ENCODE measurements around the gene PRAME. TPM values are rescaled to one million over a fixed set of nuclear protein-coding genes. Genes with fewer than 3 reads are reported as not detected.

The PRAME gene
- total RNA-seq, 1 experiment from 2014 or later: not detected

GRCh38 chr22:22571862-22572261, 12.8 kb upstream of the PRAME start:
- no peak for DNase-seq
- BruUV-seq (replicated peaks): no TSS peak
- H4K20me1 ChIP-seq (ENCODE audit: insufficient read depth): no peaks in the 10 kb centered on the region
- POLR2A ChIA-PET (ENCODE audit: unreplicated experiment): no interaction called here
- no peaks in the 10 kb centered on the region for H3F3A ChIP-seq (ENCODE audit: insufficient read depth, low read depth)
- H3K36me3 ChIP-seq (ENCODE audit: low read depth): no peaks in the 10 kb centered on the region
- H3K4me2 ChIP-seq: no peak overlapping the region
- H3K9me3 ChIP-seq (ENCODE audit: insufficient read depth, low read depth): no peaks in the 10 kb centered on the region
- TF ChIP-seq EZH2 (IDR thresholded peaks at IDR 0.05; ENCODE audit: low read depth) (no peak), CTCF (conservative IDR thresholded peaks at IDR 0.05) (no peak)
- H3K27ac ChIP-seq: no peak overlapping the region
- H2AFZ ChIP-seq: no peak overlapping the region
- no peak overlapping the region for H3K4me3 ChIP-seq
- H3K27me3 ChIP-seq (ENCODE audit: insufficient read depth, low read depth): peaks cover 30% of the 10 kb centered on the region; the same call in 1 of the 2 replicates
- no peaks in the 10 kb centered on the region; the same call in 1 of the 2 replicates for H3K9me2 ChIP-seq (ENCODE audit: insufficient read depth)
- H3K4me1 ChIP-seq (replicated peaks; ENCODE audit: insufficient read depth): no peaks in the 10 kb centered on the region
- H3K79me2 ChIP-seq (ENCODE audit: low read depth): no peaks in the 10 kb centered on the region
- CTCF ChIA-PET: no interaction called here
- intact Hi-C loops (cut with micrococcal nuclease; ENCODE audit: unreplicated experiment): no loop called here

- DNase-seq: no peak
- no peak for TF ChIP-seq EZH2 (IDR thresholded peaks at IDR 0.05; ENCODE audit: low read depth)
- no peak for TF ChIP-seq CTCF (conservative IDR thresholded peaks at IDR 0.05)
- Histone ChIP-seq H3K36me3 (ENCODE audit: low read depth) (no peaks in the 10 kb centered on the region), H4K20me1 (ENCODE audit: insufficient read depth) (no peaks in the 10 kb centered on the region), H3K4me1 (replicated peaks; ENCODE audit: insufficient read depth) (no peaks in the 10 kb centered on the region), H3K79me2 (ENCODE audit: low read depth) (no peaks in the 10 kb centered on the region), H3K9me3 (ENCODE audit: insufficient read depth, low read depth) (no peaks in the 10 kb centered on the region), H3K4me3 (no peak overlapping the region), H3K4me2 (no peak overlapping the region), H3F3A (ENCODE audit: insufficient read depth, low read depth) (no peaks in the 10 kb centered on the region), H3K9me2 (ENCODE audit: insufficient read depth) (no peaks in the 10 kb centered on the region; the same call in 1 of the 2 replicates), H3K27me3 (ENCODE audit: insufficient read depth, low read depth) (peaks cover 30% of the 10 kb centered on the region; the same call in 1 of the 2 replicates), H2AFZ (no peak overlapping the region), H3K27ac (no peak overlapping the region)
- CTCF ChIA-PET: no interaction called here
- POLR2A ChIA-PET (ENCODE audit: unreplicated experiment): no interaction called here
- intact Hi-C loops (cut with micrococcal nuclease; ENCODE audit: unreplicated experiment): no loop called here
- no TSS peak for BruUV-seq (replicated peaks)
Observed at GRCh38 chr22:22571429-22571828, 12.4 kb upstream of the PRAME start.

- peaks cover 28% of the 10 kb centered on the region; the same call in 1 of the 2 replicates for H3K27me3 ChIP-seq (ENCODE audit: insufficient read depth, low read depth)
- no peak overlapping the region for H3K4me3 ChIP-seq
- H2AFZ ChIP-seq: no peak overlapping the region
- no peaks in the 10 kb centered on the region; the same call in 1 of the 2 replicates for H3K9me2 ChIP-seq (ENCODE audit: insufficient read depth)
- no peaks in the 10 kb centered on the region for H3K79me2 ChIP-seq (ENCODE audit: low read depth)
- no peak overlapping the region for H3K27ac ChIP-seq
- no peaks in the 10 kb centered on the region for H3F3A ChIP-seq (ENCODE audit: insufficient read depth, low read depth)
- no peak overlapping the region for H3K4me2 ChIP-seq
- BruUV-seq (replicated peaks): no TSS peak
- intact Hi-C loops (cut with micrococcal nuclease; ENCODE audit: unreplicated experiment): no loop called here
- CTCF ChIA-PET: no interaction called here
- no peaks in the 10 kb centered on the region for H4K20me1 ChIP-seq (ENCODE audit: insufficient read depth)
- H3K36me3 ChIP-seq (ENCODE audit: low read depth): no peaks in the 10 kb centered on the region
- no peaks in the 10 kb centered on the region for H3K4me1 ChIP-seq (replicated peaks; ENCODE audit: insufficient read depth)
- H3K9me3 ChIP-seq (ENCODE audit: insufficient read depth, low read depth): no peaks in the 10 kb centered on the region
- no peak for TF ChIP-seq EZH2 (IDR thresholded peaks at IDR 0.05; ENCODE audit: low read depth)
- no peak for TF ChIP-seq CTCF (conservative IDR thresholded peaks at IDR 0.05)
- POLR2A ChIA-PET (ENCODE audit: unreplicated experiment): no interaction called here
- DNase-seq: no peak
Observed at GRCh38 chr22:22569218-22569617, 10.2 kb upstream of the PRAME start.
